Stomach (tissue), 9 donors: Measurements from ENCODE around the gene C9orf72. TPM values are rescaled to one million over a fixed set of nuclear protein-coding genes. Genes with fewer than 3 reads are reported as not detected.

ENCODE experiments used
- DNase-seq, 2 donors: peaks; one replicate each; pipeline versions ENCODE4 v3.0.0 to v3.0.0-alpha.2; 2013 to 2019
- H3K27ac ChIP-seq, 5 donors: fragments of 200-600 bp in 4 of 5; sonication (generic) in 4 of 5; one replicate each; pipeline ENCODE4 v1.5.1; 2013 to 2019; ENCODE audit warnings: mild to moderate bottlenecking in 1 of 5, moderate library complexity in 1 of 5
- H3K27me3 ChIP-seq, 3 donors: fragments of 200-600 bp; sonication (generic); one replicate each; pipeline ENCODE4 v1.5.1; 2017 to 2019; ENCODE audit warnings: mixed run types in 1 of 3
- H3K36me3 ChIP-seq, 4 donors: fragments of 200-600 bp; sonication (generic); 1 replicate in 3 of 4; 2 replicates in 1 of 4; pipeline ENCODE4 v1.5.1; 2016 to 2019
- H3K4me1 ChIP-seq, 4 donors: fragments of 200-600 bp; sonication (generic); one replicate each; pipeline ENCODE4 v1.5.1; 2016 to 2019
- H3K4me3 ChIP-seq, 4 donors: fragments of 200-600 bp; sonication (generic) in 3 of 4; one replicate each; pipeline ENCODE4 v1.5.1; 2016 to 2019; ENCODE audit warnings: mild to moderate bottlenecking in 1 of 4
- H3K9me3 ChIP-seq, 4 donors: fragments of 200-600 bp; sonication (generic); one replicate each; pipeline ENCODE4 v1.5.1; 2016 to 2019
- CTCF ChIP-seq, 7 experiments: fragments of 450-650 bp in 4 of 7; fragments of 200-600 bp in 3 of 7; sonication (generic) in 3 of 7; IDR thresholded peaks; one replicate each; pipeline ENCODE4 v1.5.1; 2016 to 2019; ENCODE audit warnings: antibody characterized with exemption in 7 of 7, control low read depth in 2 of 7, mild to moderate bottlenecking in 1 of 7
- EP300 ChIP-seq: sonication (generic); formaldehyde crosslinking; IDR thresholded peaks from one replicate; pipeline ENCODE4 v1.6.1; 2017; ENCODE audit warnings: antibody characterized with exemption
- POLR2A ChIP-seq, 4 donors: fragments of 450-650 bp; IDR thresholded peaks; one replicate each; pipeline ENCODE4 v1.6.1; 2016; ENCODE audit warnings: antibody characterized with exemption in 4 of 4, control low read depth in 2 of 4, mild to moderate bottlenecking in 1 of 4, moderate library complexity in 1 of 4
- POLR2AphosphoS5 ChIP-seq, 3 donors: sonication (generic); formaldehyde crosslinking; IDR thresholded peaks; one replicate each; pipeline ENCODE4 v1.6.1; 2016; ENCODE audit warnings: antibody characterized with exemption in 3 of 3
- WGBS, 5 donors: extraction: QIAGEN DNeasy Blood & Tissue Kit in 3 of 5; methylation state at CpG; one replicate each; pipeline versions ENCODE4 v1.1.5 to v1.1.7; 2013 to 2018; 5-methylcytosine and 5-hydroxymethylcytosine counted together
- intact Hi-C: fragments of 100-400 bp; cut with DNase I; formaldehyde crosslinking; loops from one replicate; pipeline ENCODE4 v1.15.1; 2023; ENCODE audit warnings: low total_unique reads
- polyA plus RNA-seq, 3 donors: library from polyadenylated mRNA; stranded (reverse); fragments of 200-250 nt; gene quantifications; one replicate each; pipeline ENCODE4 v1.2.3, GENCODE V29; 2013
- total RNA-seq, 5 donors: library from RNA; depleted of rRNA; stranded (reverse); fragments of >200 nt; gene quantifications; one replicate each; pipeline versions ENCODE4 v1.1.0 to v1.2.3, GENCODE V29; 2014 to 2016
- donor health status: healthy with polysubstance abuse.
- donor health status: Bipolar disorder and iron deficiency.
- donor health status: healthy.

Gene C9orf72
- total and polyA plus RNA-seq, 8 donors: 2.6 to 69.9 (median 9.1) TPM

- TF ChIP-seq POLR2AphosphoS5 (IDR thresholded peaks at IDR 0.05): no peak
- no peak for TF ChIP-seq POLR2A (IDR thresholded peaks at IDR 0.05)
- no peak for TF ChIP-seq CTCF (IDR thresholded peaks at IDR 0.05)
- TF ChIP-seq EP300: no peak
- intact Hi-C loops: no loop called here
- Histone ChIP-seq H3K27ac (no peak overlapping the region), H3K27me3 (no peaks in the 10 kb centered on the region), H3K4me1 (peaks cover 12 to 40% (median 15%) of the 10 kb centered on the region in 4 donors), H3K36me3 (peaks cover 0 to 21% (median 13%) of the 10 kb centered on the region in 4 donors), H3K4me3 (no peak overlapping the region), H3K9me3 (no peaks in the 10 kb centered on the region)
- 71 to 95% (median 83%) methylated on average over 2 of the region's 2 CpGs for WGBS, 5 donors
- no peak for DNase-seq
These were observed 30.8 kb downstream of the C9orf72 start for GRCh38 chr9:27542508-27542907.

- no peak overlapping the region for H3K4me3 ChIP-seq
- TF ChIP-seq POLR2A (IDR thresholded peaks at IDR 0.05) (no peak), EP300 (no peak), POLR2AphosphoS5 (IDR thresholded peaks at IDR 0.05) (no peak), CTCF (IDR thresholded peaks at IDR 0.05) (no peak)
- intact Hi-C loops: no loop called here
- 49 to 97% (median 90%) methylated on average over 4 of the region's 4 CpGs for WGBS, 5 donors
- peak overlapping the region in 1 of 5 donors; percentile 87 for H3K27ac ChIP-seq
- no peaks in the 10 kb centered on the region for H3K27me3 ChIP-seq
- DNase-seq: no peak
- no peaks in the 10 kb centered on the region for H3K9me3 ChIP-seq
- peaks cover 14 to 46% (median 16%) of the 10 kb centered on the region in 4 donors for H3K4me1 ChIP-seq
- H3K36me3 ChIP-seq: peaks cover 0 to 18% (median 12%) of the 10 kb centered on the region in 4 donors
These were observed 31.5 kb downstream of the C9orf72 start for GRCh38 chr9:27541740-27542139.

DNA sequence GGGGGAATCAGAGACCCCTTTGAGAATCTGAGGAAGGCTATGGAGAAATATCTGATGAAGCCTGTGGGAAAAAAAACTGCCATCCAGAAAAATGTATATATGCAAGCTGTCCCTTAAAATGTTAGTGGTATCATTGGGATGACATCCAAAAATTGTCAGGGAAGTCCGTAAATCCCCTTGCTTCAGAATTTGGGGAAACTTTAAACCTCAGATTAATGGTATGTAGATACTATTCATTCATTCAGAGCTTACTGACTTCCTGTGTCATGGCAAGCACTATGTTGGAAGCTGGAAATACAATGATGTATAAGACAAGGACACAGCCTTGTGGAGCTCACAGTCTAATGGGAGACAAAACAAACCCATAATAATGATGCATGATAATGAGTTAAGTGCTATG, 32.8 kb downstream of the C9orf72 start:
- intact Hi-C loops: no loop called here
- WGBS, 5 donors: 53 to 82% (median 74%) methylated on average over 1 of the region's 1 CpG
- no peaks in the 10 kb centered on the region for H3K9me3 ChIP-seq
- no peaks in the 10 kb centered on the region for H3K27me3 ChIP-seq
- H3K4me1 ChIP-seq: peaks cover 14 to 57% (median 21%) of the 10 kb centered on the region in 4 donors
- H3K27ac ChIP-seq: peak overlapping the region in 4 of 5 donors; percentile 50 to 87 (median 74)
- DNase-seq: no peak
- TF ChIP-seq POLR2A (IDR thresholded peaks at IDR 0.05) (no peak), CTCF (IDR thresholded peaks at IDR 0.05) (no peak), EP300 (no peak), POLR2AphosphoS5 (IDR thresholded peaks at IDR 0.05) (no peak)
- H3K36me3 ChIP-seq: peaks cover 5 to 20% (median 10%) of the 10 kb centered on the region in 4 donors
- H3K4me3 ChIP-seq: no peak overlapping the region

DNA sequence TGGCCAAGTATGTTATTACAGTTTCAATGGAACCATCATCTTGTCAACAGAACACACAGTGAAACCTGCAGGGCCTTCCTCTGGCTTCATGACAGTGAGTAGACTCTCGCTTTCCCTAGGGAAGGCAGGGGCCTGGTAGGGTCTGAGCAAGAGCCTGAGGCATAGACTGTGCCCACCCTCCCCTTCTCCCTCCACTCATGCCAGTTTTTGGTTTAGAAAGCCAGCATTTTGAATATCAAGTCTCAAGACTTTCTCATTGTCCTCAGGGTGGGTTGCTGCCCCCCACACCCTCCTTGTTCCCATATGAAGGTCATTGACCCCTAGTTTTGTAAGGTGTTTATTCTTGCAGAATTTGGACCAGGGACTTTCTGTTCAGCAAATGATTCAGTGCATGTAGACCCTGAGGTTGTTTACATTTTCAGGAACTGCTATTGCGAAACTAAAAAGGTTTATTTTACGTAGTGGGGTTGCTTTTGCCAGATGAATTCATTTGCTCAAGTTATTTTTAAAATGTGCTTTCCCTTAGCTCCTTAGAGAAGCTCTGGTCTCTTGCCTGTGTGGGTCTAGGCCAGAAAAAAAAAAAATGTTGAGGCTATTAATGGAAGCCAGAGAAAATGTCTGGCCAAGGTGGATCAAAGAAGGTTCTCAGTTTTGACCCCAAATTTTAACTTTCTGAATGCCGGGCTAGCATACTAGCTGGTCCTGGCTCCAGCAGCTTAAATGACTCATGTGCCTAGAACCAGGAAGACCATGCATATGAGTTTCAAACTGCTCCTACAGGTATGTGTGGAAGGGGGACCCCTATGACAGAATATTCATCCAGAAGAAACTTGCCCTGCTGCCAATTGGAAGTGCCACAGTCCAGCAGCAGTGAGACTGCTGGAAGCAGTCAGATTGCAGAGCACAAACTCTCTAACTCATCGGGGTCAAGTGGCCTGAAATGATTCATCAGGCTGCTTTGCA, 33.5 kb downstream of the C9orf72 start:
- TF ChIP-seq POLR2AphosphoS5 (IDR thresholded peaks at IDR 0.05): peak; percentile 82 to 97 (median 87)
- no peak for TF ChIP-seq CTCF (IDR thresholded peaks at IDR 0.05)
- no peak for TF ChIP-seq POLR2A (IDR thresholded peaks at IDR 0.05)
- peak; percentile 82 for TF ChIP-seq EP300
- Histone ChIP-seq H3K27ac (peak overlapping the region in 4 of 5 donors; percentile 68 to 87 (median 74)), H3K4me3 (no peak overlapping the region), H3K36me3 (peaks cover 5 to 20% (median 7%) of the 10 kb centered on the region in 4 donors), H3K9me3 (no peaks in the 10 kb centered on the region), H3K4me1 (peaks cover 14 to 59% (median 23%) of the 10 kb centered on the region in 4 donors), H3K27me3 (no peaks in the 10 kb centered on the region)
- peak in 1 of 2 donors; percentile 70 for DNase-seq
- 57 to 77% (median 63%) methylated on average over 5 of the region's 5 CpGs for WGBS, 5 donors
- intact Hi-C loops: loop anchor here (5.0 kb wide), 1 partner anchor 212 kb away; no protein-coding TSS in a partner anchor
